HG03469 (cell line): ENCODE results near the gene STX8.
A peak's percentile ranks its signal among the peaks of the same experiment; 100 is the strongest.
"Not testable (repeated sequence)": the region's sequence is repeated elsewhere in the genome, so short reads cannot be mapped to it uniquely, and the experiment has no call there.

Experiments used
- ATAC-seq: cut with Tn5 transposase; IDR thresholded peaks from one replicate; pipeline ENCODE4 v1.9.1; 2021; ENCODE audit warnings: mild to moderate bottlenecking, moderate library complexity, moderate number of reproducible peaks; ENCODE audit not compliant: unreplicated experiment

The STX8 gene

GRCh38 chr17:9408381-9408780 lies 167.2 kb downstream of the STX8 start:
- no peak for ATAC-seq

GRCh38 chr17:9406046-9406606 lies 169.5 kb downstream of the STX8 start:
- no peak for ATAC-seq

- ATAC-seq, result no peak
Measured at GRCh38 chr17:9403257-9403656, 172.4 kb downstream of the STX8 start.

- no peak for ATAC-seq
Measured at GRCh38 chr17:9402590-9403199, 172.9 kb downstream of the STX8 start.

- no peak for ATAC-seq
Measured at GRCh38 chr17:9401434-9401833, 174.2 kb downstream of the STX8 start.

GRCh38 chr17:9389111-9389527 lies 186.5 kb downstream of the STX8 start:
- ATAC-seq, result peak; percentile 79

GRCh38 chr17:9386401-9386800 lies 189.2 kb downstream of the STX8 start:
- ATAC-seq, result no peak

- no peak for ATAC-seq
Measured at GRCh38 chr17:9383826-9384225, 191.8 kb downstream of the STX8 start.

- ATAC-seq, result no peak
Measured at GRCh38 chr17:9382626-9383025, 193.0 kb downstream of the STX8 start.

GRCh38 chr17:9381068-9381467 lies 194.6 kb downstream of the STX8 start:
- no peak for ATAC-seq

GRCh38 chr17:9380361-9380760 lies 195.3 kb downstream of the STX8 start:
- no peak for ATAC-seq

GRCh38 chr17:9376177-9376576 lies 199.4 kb downstream of the STX8 start:
- ATAC-seq, result not testable (repeated sequence)

GRCh38 chr17:9371019-9371418 lies 204.6 kb downstream of the STX8 start:
- no peak for ATAC-seq

- no peak for ATAC-seq
Measured at GRCh38 chr17:9370467-9370866, 205.2 kb downstream of the STX8 start.

GRCh38 chr17:9368631-9369030 lies 207.0 kb downstream of the STX8 start:
- no peak for ATAC-seq

- ATAC-seq, result no peak
Measured at GRCh38 chr17:9367156-9367555, 208.5 kb downstream of the STX8 start.

- no peak for ATAC-seq
Measured at GRCh38 chr17:9364837-9365430, 210.7 kb downstream of the STX8 start.

- no peak for ATAC-seq
Measured at GRCh38 chr17:9363440-9364350, 211.9 kb downstream of the STX8 start.

GRCh38 chr17:9361188-9361955 lies 214.2 kb downstream of the STX8 start:
- no peak for ATAC-seq

- no peak for ATAC-seq
Measured at GRCh38 chr17:9360677-9361081, 214.9 kb downstream of the STX8 start.

- ATAC-seq, result no peak
Measured at GRCh38 chr17:9356488-9356911, 219.1 kb downstream of the STX8 start.
